Limb (tissue), 2 donors: ENCODE results near the gene LAMB4.

ENCODE experiments used
- DNase-seq, 2 donors: peaks; one replicate each; pipeline ENCODE4 v3.0.0-alpha.2; 2016; ENCODE audit errors: extremely low spot score in 2 of 2

Gene LAMB4

DNA sequence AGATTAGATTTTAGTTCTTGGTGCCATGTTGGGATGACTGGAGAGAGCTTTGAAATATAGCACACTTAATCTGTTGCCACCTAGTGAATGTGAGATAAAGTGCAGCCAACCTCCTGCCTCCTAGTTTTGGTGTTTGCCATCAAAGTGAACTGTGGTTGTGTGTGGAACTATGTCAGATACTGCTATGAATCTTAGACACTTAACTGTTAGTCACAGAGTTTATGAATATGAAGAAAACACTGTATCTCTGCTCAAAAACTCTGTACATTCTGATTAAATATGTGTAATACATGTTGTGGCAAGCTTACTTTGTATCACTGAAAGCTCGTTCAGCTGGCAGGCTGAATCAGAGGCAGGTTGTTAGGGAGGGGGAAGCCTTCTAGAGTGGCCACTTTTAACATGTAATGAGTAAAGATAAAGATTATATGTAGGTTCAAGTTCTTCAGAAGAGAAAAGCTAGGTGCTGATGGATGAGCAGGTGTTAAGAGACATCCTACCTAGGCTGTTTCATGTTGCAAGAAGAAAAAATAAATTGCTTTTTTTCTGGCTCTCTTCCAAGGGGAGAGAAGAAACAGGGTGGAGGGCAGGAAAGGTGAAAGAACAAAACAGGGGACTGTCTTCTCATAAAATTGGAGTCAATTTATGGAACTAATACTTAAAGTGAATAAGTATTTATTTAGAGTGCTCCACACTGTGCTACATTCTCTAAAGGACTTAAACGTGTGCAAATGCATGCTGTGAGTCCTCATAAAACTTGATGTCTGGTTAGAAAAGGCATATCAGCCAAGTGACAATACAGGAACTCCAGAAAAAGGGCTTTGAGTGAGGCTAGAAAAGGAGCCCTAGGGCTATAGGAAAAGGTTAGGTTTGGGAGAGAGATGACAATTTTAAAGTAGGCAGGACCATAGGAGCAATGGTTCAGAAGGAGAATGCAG, 113.1 kb downstream of the LAMB4 start:
- no peak for DNase-seq

DNA sequence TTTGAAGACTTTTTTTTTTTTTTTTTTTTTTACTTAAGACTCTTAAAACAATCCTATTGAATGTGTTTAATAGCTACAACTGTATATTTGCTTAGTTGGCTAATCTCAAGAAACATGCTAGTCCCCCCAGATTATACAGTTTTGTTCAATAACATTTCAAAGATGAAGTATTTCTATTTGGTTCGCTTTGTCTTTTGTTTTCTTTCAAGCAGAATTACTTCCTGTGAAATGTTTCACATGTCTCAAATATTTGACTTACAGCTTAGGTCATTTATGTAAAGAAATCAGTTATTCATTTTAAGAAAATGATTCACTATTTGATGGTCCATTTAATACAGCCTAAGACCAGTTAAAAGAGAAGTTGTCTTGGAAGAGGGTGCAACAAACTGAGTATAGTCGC, 114.4 kb downstream of the LAMB4 start:
- DNase-seq, result no peak

DNA sequence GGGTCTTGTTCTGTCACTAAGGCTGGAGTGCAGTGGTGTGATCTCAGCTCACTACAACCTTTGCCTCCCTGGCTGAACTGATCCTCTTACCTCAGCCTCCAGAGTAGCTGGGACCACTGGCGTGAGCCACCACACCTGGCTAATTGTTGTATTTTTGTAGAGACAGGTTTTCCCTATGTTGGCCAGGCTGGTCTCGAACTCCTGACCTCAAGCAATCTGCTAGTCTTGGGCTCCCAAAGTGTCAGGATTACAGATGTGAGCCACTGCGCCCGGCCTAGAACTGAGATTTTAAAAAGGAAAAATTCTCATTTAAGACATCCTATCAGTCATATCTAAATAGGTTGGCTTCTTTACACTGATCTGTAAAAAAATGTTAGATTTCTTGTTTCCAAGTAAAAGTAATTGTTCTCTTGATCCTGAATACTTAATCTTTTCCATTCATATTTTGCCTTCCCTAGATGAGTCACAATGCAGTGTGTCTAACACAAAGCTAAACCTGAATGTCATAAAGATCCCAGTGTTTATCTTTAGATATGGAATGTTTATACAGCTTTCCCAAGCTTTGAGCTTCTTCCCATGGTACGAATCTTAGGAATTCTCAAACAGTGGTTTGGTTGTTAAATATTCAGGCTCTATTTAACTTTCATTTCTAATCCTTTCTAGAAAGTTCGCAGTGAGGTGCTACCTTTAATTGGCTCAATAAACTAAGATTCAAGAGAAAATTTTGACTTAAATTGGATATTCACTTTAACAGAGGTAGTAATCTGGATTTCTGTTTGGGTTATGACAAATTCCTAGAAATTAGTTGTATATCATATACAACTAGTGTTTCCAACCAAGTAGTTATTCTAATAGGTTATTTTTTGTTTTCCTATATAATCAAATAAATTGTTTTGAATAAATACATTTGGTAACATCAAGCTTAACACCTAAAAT, 115.1 kb downstream of the LAMB4 start:
- DNase-seq, result no peak

DNA sequence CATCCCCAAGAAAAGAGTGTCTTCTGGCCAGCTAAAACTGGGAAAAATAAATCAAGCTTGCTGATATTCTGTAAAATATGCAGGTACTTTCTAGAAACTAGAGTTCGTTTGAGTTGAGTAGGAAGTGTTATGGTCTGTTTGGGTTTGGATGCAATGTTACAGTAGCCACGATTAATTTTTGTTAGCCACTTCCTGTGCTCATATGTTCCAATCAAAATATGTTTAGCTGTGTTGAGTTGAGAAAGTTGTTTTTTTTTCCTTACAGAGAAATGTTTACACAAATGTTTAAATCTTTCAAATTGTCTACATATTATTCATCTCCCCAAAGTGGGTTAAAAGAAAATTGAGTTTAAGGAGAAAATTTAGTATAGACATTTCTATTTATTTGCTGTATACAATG, 115.9 kb downstream of the LAMB4 start:
- DNase-seq, result no peak

DNA sequence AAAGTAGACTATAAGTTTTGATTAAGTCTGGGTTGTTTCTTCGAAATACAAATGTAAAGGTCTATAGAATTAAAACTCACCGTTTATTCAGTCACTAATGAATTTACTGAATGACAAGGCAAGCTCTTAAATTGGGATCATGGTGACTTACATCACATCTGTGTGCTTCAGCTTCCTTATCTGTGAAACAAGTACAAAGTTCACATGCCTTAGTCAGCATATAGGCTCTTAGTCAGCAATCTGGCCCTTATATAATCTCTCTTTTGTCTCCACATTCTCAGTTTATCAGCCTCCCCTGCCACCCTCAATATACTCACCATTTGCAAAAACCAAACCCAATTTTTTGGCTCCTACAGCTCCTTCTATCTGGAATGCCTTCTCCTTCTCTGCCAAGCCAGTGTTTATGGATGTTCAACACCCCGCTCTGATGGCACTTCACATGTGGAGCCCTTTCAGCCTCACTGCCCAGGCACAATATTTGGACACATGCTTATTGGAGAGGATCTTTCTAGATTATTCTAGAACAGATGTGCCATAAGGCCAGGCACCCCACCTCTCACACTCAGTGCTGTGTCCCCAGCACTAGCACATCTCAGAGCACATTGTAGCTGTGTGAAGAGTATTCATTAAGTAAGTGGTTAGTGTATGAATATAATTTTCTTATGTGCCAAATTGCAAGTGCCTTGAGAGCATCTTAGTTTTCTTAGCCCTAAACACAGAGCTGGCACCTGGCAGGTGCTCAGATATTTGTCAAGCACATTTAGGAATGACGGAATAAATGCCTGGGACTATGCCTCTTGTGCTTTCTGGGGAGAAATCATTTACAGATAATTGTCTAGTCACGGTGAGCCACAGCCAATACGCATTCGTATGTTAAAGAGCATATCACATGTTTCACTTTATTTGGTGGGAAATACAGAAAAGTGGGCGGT, 117.4 kb downstream of the LAMB4 start:
- DNase-seq, result no peak

DNA sequence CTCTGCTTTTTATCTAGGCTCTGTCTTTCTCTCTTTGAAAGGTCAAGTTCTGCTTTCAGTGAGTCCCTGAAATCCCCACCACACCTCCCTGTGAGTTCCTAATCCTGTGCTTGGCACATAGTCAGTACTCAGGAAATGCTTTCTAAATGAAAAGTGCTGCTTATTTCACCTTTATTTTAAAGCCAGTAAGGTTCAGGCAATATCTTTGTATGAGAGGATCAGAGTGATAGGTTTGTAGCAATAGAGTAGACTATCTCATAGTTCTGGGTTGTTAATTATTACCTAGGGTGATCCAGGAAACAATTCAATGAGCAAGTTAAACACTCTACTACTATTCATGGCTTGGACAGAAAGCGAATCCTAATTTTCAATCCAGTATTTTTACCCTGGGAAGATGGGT, 119.8 kb downstream of the LAMB4 start:
- no peak for DNase-seq

DNA sequence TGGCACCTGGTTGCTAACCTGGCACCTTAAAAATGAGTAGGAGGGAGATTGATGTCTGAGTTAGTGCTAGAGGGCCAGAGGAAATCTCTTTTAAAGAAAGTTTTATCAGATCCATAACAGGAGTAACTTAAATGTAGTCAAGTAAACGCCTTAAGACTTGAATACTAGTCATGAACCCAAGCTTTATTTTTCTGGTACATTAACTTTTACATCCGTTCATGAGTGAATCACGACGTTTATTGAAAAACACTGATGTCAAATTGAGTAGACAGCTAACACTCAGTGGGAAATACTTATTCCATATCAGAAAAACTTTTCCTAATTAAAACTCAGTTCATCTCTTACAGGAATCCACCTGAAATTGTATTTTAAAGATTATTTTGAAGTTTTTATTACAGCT, 120.3 kb downstream of the LAMB4 start:
- DNase-seq, result no peak

DNA sequence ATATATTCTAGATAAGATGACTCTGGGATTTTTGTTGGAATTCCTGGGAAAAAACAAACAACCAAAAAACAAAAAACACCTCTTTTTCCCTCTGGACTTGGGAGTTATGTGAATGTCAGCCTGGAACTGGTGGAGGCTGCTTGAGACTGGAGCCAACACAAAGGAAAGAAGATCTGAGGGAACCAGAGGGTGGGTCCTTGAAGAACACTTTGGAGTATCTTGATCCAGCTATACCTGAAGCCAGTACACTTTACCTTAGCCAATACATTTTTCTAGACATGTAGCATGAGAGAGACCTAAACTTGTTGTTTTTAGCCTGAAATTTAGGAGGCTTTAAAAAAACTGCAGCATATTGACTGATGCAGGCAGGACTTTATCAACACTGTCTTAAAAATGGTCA, 121.3 kb downstream of the LAMB4 start:
- DNase-seq, result no peak

DNA sequence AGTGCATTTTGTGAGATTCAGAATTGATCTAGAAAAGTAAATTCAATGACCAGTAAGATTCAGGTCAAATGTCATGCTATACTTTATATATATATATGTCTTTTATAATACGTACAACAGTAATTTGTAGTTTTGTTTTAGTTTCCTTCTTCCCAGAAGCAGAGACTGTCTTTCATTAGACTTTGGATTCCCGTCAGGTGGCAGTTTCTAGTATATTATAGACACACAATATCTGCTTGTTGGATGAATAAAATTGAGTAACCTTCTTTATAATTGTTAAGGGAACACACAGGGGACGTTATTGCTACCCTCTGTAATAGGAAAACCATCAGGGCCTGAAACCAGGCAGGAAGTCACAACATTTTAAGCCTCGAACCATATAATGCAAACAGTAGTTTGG, 121.9 kb downstream of the LAMB4 start:
- no peak for DNase-seq

DNA sequence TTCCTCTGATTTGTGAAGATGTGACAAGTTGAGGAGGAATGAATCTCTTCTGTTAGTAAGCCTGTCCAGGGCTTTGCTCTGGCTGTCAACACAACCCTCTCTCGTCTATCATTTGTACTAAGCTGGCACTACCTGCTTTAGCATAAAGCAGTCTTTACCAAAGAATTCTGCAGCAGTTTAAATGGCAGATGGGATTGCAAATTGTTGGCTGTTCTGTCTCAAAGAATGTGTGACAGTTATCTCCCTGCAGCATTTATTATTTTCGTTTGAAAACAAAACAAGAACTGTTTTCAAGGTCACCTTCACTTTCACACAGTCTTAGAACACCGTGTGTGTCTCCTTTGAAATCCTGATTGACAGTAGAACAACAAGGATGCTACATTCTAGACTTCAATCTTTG, 122.4 kb downstream of the LAMB4 start:
- DNase-seq, result no peak

DNA sequence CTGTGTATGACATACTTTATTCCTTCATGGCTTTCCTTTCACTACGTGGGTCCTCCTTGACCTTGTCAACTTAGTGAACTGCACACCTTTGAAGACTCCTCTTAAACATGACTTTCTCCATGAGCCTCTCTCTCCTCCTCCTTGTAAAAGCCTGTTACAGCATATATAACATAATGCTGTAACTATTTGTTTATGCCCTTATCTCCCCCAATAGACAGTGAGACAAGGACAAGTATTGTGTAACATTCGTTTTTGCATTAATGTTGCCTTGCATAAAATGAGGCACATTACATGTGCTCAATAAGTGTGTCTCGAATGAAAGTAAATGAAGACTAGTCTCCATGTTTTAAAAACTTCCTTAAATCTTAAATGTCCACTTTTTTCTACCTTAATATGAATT, 122.9 kb downstream of the LAMB4 start:
- no peak for DNase-seq

DNA sequence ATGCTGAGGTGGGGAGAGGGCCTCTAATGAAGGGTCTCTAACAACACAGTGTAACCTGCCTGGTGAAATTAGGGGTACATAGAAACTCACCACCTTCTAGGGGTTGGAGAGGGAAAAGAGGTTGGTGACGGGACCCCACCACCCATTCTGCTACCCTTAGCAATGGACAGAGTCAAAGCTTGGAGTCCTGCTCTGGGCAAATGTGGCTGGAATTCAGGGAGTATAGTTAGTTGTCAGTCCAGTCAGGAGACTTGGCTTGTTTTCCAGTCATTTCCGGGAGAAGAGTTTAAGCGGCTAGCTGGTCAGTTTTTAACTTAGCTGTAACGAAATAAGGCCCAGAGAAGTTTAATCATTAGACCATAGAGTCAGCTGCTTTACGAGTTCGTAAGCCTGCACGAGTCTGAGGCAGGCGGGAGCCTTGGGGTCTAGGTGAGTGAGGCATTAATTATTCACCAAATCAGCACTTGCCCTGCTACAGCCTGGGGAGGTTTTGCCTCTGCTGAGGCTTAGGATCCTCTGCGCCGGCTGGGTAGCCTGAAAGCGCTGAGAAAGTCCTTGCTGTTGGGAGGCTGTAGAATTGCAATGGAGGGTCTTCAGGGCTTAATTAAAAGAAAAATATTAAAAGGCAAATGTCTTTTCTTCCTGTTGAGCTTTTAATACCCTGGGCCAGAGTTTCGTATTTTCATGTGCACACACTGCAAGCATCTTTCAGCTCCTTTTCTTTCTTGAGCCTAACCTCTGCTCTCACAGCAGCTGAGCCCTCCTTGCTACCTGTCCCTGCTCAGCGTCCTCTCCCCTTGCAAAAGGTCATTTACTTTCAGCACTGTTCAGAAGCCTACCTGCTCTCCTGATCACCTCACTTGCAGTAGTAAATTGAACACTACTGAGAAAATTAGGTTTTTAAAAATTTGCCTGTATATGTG, 125.7 kb downstream of the LAMB4 start:
- DNase-seq, result no peak

DNA sequence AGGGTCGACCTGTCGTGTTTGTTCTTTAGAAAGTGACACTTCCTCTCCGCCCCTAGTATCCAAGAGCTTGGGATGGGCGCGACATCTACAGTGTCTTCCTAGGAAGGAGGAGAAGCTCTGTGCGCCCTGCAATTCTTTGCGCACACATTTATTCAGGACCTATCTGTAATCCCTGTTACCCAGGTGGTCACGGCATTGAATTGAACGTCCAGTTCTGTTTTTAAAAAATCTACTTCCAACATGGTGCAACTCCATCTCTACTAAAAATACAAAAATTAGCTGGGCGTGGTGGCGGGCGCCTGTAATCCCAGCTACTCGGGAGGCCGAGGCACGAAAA, 126.6 kb downstream of the LAMB4 start:
- DNase-seq, result no peak

DNA sequence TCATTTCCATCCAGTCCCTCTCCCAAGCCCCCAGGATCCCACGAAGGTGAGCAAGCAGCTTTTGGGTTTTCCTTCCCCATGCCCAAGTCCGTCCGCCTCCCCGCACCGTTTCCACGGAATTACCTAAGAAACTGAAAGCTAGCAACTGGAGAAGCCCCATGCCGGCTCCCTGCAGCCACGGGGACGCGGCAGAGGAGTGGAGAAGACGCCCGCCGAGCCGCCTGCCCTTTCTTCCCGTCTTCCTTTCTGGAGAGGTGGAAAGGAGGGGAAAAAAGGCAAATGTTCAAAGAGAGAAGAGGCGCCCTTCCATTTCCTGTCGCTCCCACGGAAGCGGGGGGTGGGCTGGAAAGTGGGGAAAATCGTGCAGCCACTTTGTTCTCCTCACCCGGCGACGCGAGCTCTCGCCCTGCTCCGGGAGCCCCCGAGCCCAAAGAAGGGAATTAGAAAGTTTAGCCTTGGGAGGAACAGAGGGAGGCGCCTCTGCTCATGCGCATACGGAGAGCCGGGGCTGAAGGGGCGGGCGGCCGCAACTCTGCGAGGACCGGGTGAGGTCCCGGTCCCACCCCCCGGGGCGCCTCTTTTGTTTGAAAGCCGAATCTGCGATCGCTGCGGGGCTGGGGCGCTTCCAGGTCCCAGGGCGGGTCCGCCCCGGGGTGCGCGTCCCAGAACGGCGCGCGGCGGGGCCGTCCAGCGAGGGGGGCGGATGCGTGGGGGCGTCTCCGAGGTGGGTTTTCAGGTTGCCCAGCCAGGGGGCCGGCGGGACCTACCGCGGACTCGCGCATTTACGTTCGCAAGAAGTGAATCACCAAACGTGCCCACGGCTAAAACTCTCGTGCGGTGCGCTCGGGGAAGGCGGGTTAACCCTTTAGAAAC, 127.2 kb downstream of the LAMB4 start, which contains the start of gene LAMB1:
LAMB1 (minus strand) TSS at position 436 of the 873 bp plus-strand sequence; CDS start at position 160, 276 bp downstream.
- DNase-seq, result peak; percentile 78 to 82

DNA sequence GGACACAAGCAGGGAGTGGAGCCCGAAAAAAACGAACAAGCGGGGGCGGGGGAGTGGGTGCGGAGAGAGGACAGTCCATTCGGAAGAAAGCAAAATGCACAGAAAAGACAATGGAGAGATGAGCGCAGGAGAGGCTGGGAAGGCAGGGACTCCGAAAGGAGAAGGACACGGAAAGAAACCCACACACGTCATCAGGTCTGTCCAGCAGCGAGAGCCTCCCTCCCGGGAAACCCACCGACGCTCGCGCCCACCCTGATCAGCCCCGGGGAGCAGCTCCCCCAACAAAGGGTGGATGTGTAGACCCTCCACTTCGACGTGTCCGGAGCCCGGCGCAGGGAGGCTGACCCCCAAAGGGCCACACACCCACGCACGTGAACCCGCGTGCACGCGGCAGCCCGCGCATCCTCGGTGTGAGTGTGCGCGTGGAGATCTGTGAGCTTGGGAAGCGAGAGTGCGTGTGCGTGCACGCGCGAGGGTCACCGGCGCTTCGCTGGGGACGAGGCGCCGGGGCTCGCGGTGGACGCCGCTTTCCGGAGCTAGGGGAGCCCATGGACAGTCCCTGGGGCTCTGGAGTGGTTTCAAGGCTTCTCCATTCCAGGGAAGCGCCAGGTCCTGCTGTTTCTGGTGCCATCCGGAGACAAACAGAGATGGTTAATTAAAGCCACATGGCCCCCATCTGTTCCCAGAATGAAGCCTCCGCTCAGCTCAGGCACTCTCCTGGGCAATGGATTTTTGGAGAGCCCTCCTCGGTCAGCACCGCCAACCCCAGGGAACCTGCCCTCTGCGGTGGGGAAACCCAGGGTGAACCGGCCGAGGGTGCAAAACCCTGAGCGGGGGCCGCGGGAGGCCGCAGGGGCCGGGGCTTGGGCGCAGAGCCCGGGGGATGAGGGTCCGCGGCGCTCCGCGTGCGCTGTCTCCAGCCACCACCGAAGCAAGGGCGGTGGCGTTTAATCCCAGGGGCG, 128.1 kb downstream of the LAMB4 start:
- DNase-seq, result peak in 1 of 2 donors; percentile 76

DNA sequence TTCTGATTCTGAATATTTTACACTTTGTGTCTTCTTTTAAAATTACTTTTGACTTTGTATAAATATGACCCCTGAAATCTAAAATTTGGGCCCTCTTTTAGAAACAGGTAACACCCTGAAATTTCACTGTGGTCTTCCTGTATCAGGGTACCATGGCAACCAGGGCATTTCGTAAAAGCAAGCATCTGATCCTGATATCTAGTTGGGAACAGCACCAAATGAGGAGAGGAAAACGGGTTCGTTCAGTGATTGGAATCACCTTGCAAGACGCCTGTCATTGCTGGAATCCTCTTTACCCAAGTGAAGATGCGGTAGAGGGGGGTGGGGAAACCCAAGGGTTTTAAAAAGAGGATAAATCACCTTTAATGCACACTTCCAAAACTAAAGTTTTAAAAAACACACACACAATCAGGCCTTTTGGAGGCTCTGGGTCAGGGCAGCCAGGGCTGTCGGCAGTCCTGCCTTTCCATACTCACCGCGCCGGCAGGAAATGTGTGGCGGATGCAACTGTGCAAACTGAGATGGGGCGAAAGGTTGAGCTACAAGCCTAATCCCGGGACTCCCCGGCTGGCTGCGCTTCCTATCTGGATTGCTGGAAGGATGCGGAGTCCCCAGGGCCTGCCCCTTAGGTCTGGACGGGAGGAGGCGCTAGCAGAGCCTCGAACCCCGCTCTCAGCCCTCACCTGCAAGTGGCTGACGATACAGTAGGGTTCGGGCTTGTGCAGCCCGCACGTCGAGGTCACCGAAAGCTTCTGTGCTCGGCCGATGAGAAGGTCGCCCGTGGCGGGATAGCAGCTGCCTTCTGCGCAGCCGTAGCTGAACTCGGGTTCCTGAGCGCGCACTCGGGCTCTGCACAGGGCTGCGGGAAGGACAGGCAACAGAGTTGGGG, 129.0 kb downstream of the LAMB4 start:
- peak in 1 of 2 donors; percentile 62 for DNase-seq
